Measurements from ENCODE around the gene SHH. TPM values are rescaled to one million over a fixed set of nuclear protein-coding genes. Genes with fewer than 3 reads are reported as not detected.

SHH gene
- polyA plus RNA-seq, 1 donor from 2014 or later: 1.5 TPM

- no peak overlapping the region for H3K9ac ChIP-seq (ENCODE audit: low read length)
- peaks cover 5% of the 10 kb centered on the region for H3K79me2 ChIP-seq (replicated peaks; ENCODE audit: insufficient read depth, low read length)
- H4K20me1 ChIP-seq (ENCODE audit: insufficient read depth): peaks cover 3% of the 10 kb centered on the region
- no peak overlapping the region for H3K27ac ChIP-seq (ENCODE audit: low read length)
- H2AFZ ChIP-seq (ENCODE audit: low read depth, low read length): no peak overlapping the region
- TF ChIP-seq SMC3 (conservative IDR thresholded peaks at IDR 0.05; ENCODE audit: poor library complexity) (no peak), EP300 (conservative IDR thresholded peaks at IDR 0.05; ENCODE audit: poor library complexity, severe bottlenecking) (no peak)
- no peaks in the 10 kb centered on the region for H3K36me3 ChIP-seq (ENCODE audit: insufficient read depth, low read length)
- H3F3A ChIP-seq (ENCODE audit: insufficient read depth, low read length, poor library complexity, severe bottlenecking): no peaks in the 10 kb centered on the region
- H3K9me3 ChIP-seq (ENCODE audit: low read length): no peaks in the 10 kb centered on the region
- H3K27me3 ChIP-seq (ENCODE audit: insufficient read depth, low read depth, low read length): no peaks in the 10 kb centered on the region
- H3K4me2 ChIP-seq (ENCODE audit: low read length): no peak overlapping the region
- H3K9me2 ChIP-seq (ENCODE audit: insufficient read depth, low read length): no peaks in the 10 kb centered on the region
- no peak overlapping the region for H3K4me3 ChIP-seq (ENCODE audit: low read length)
Observed at GRCh38 chr7:155766386-155766785, 45.9 kb downstream of the SHH start.

GRCh38 chr7:155765458-155765857, 46.8 kb downstream of the SHH start:
- TF ChIP-seq POLR2AphosphoS5 (IDR thresholded peaks at IDR 0.05): no peak
- TF ChIP-seq TAF1 (IDR thresholded peaks at IDR 0.05; ENCODE audit: low read depth): no peak
- Histone ChIP-seq H3K4me3 (ENCODE audit: low read length) (no peak overlapping the region), H3K9me2 (ENCODE audit: insufficient read depth, low read length) (no peaks in the 10 kb centered on the region), H2AFZ (ENCODE audit: low read depth, low read length) (no peak overlapping the region), H3K79me2 (replicated peaks; ENCODE audit: insufficient read depth, low read length) (peaks cover 13% of the 10 kb centered on the region), H3K4me2 (ENCODE audit: low read length) (no peak overlapping the region), H3K27ac (ENCODE audit: low read length) (no peak overlapping the region), H3F3A (ENCODE audit: insufficient read depth, low read length, poor library complexity, severe bottlenecking) (no peaks in the 10 kb centered on the region), H3K9ac (ENCODE audit: low read length) (no peak overlapping the region), H3K36me3 (ENCODE audit: insufficient read depth, low read length) (no peaks in the 10 kb centered on the region), H3K27me3 (ENCODE audit: insufficient read depth, low read depth, low read length) (no peaks in the 10 kb centered on the region), H3K9me3 (ENCODE audit: low read length) (no peaks in the 10 kb centered on the region), H4K20me1 (ENCODE audit: insufficient read depth) (peaks cover 3% of the 10 kb centered on the region)

- Histone ChIP-seq H4K20me1 (ENCODE audit: insufficient read depth) (peaks cover 3% of the 10 kb centered on the region), H3K4me3 (ENCODE audit: low read length) (no peak overlapping the region), H3K27me3 (ENCODE audit: insufficient read depth, low read depth, low read length) (no peaks in the 10 kb centered on the region), H3K9me3 (ENCODE audit: low read length) (no peaks in the 10 kb centered on the region), H3K9me2 (ENCODE audit: insufficient read depth, low read length) (no peaks in the 10 kb centered on the region), H3F3A (ENCODE audit: insufficient read depth, low read length, poor library complexity, severe bottlenecking) (no peaks in the 10 kb centered on the region), H3K36me3 (ENCODE audit: insufficient read depth, low read length) (no peaks in the 10 kb centered on the region), H2AFZ (ENCODE audit: low read depth, low read length) (no peak overlapping the region), H3K27ac (ENCODE audit: low read length) (no peak overlapping the region), H3K4me2 (ENCODE audit: low read length) (no peak overlapping the region), H3K79me2 (replicated peaks; ENCODE audit: insufficient read depth, low read length) (peaks cover 18% of the 10 kb centered on the region), H3K9ac (ENCODE audit: low read length) (no peak overlapping the region)
- TF ChIP-seq REST (IDR thresholded peaks at IDR 0.05; ENCODE audit: borderline replicate concordance): no peak
- no peak for TF ChIP-seq TAF1 (IDR thresholded peaks at IDR 0.05; ENCODE audit: low read depth)
- TF ChIP-seq MXI1 (conservative IDR thresholded peaks at IDR 0.05; ENCODE audit: poor library complexity, severe bottlenecking): no peak
- no peak for TF ChIP-seq RAD21 (conservative IDR thresholded peaks at IDR 0.05)
- TF ChIP-seq SMC3 (conservative IDR thresholded peaks at IDR 0.05; ENCODE audit: poor library complexity): no peak
- no peak for TF ChIP-seq POLR2AphosphoS5 (IDR thresholded peaks at IDR 0.05)
- no peak for TF ChIP-seq EZH2 (IDR thresholded peaks at IDR 0.05; ENCODE audit: borderline replicate concordance, insufficient read depth, low read length, poor library complexity, severe bottlenecking)
- no peak for TF ChIP-seq EP300 (conservative IDR thresholded peaks at IDR 0.05; ENCODE audit: poor library complexity, severe bottlenecking)
- TF ChIP-seq CTCF (IDR thresholded peaks at IDR 0.05; ENCODE audit: poor library complexity, severe bottlenecking): no peak
Observed at GRCh38 chr7:155764438-155764793, 47.8 kb downstream of the SHH start.
